ENCODE results near the gene SEPTIN1. TPM values are rescaled to one million over a fixed set of nuclear protein-coding genes. Genes with fewer than 3 reads are reported as not detected.

SEPTIN1 gene
- polyA plus RNA-seq, 3 donors, result 0.31 to 0.60 (median 0.49) TPM

- Histone ChIP-seq H3K36me3 (replicated peaks in 1 of 2; ENCODE audit: control insufficient read depth in 1 of 2, insufficient read depth in 2 of 2, low read length in 2 of 2) (peaks cover 0 to 9% of the 10 kb centered on the region in 2 donors), H2AFZ (ENCODE audit: insufficient read depth, low read depth, low read length, poor library complexity, severe bottlenecking) (peak overlapping the region; percentile 39), H3K4me3 (replicated peaks in 1 of 3; ENCODE audit: low read depth in 2 of 3, low read length in 3 of 3) (no peak overlapping the region), H4K20me1 (ENCODE audit: insufficient read depth, low read length) (no peaks in the 10 kb centered on the region), H3K79me2 (ENCODE audit: insufficient read depth, low read length) (no peaks in the 10 kb centered on the region), H3K4me1 (ENCODE audit: control insufficient read depth in 1 of 2, insufficient read depth in 2 of 2, low read length in 2 of 2) (peaks cover 17 to 30% of the 10 kb centered on the region in 2 donors), H3K27me3 (ENCODE audit: control insufficient read depth in 2 of 2, insufficient read depth in 2 of 2, low read length in 2 of 2) (no peaks in the 10 kb centered on the region), H3K4me2 (replicated peaks; ENCODE audit: extremely low read depth, low read length, poor library complexity, severe bottlenecking) (no peak overlapping the region), H3K27ac (ENCODE audit: low read depth in 1 of 2, low read length in 2 of 2) (peak overlapping the region in 1 of 2 donors; percentile 1), H3K9ac (ENCODE audit: insufficient read depth, low read length, poor library complexity, severe bottlenecking) (no peak overlapping the region), H3K9me3 (replicated peaks in 1 of 2; ENCODE audit: control insufficient read depth in 1 of 2, insufficient read depth in 1 of 2, low read length in 2 of 2) (no peaks in the 10 kb centered on the region)
- H3K4me1 Mint-ChIP-seq, result peaks cover 21% of the 10 kb centered on the region
- DNase-seq, result peak; percentile 82 to 85 (median 82)
- peak overlapping the region in 3 of 7 donors; percentile 54 to 74 (median 71) for H3K27ac Mint-ChIP-seq
- H3K9me3 Mint-ChIP-seq, result peaks cover 0 to 2% (median 0%) of the 10 kb centered on the region in 7 donors
- peak; percentile 92 for TF ChIP-seq CTCF (IDR thresholded peaks at IDR 0.05)
- no peak overlapping the region for H3K4me3 Mint-ChIP-seq
- WGBS (ENCODE audit: insufficient coverage), result 33% methylated on average over 9 of the region's 15 CpGs
- intact Hi-C loops (cut with micrococcal nuclease), result loop anchor here (2.0 to 10.0 kb wide), 3 partner anchors 39 to 72 kb away; partner anchors contain the start of genes CD2BP2 (in 1 of the 2) and TBC1D10B (in 1 of the 2)
- peaks cover 7 to 10% of the 10 kb centered on the region in 2 donors for H3K36me3 Mint-ChIP-seq
- H3K27me3 Mint-ChIP-seq (ENCODE audit: low read depth in 3 of 3), result peaks cover 0 to 3% (median 0%) of the 10 kb centered on the region in 3 donors
Observed at GRCh38 chr16:30409125-30410060, 27.0 kb upstream of the SEPTIN1 start.

DNA sequence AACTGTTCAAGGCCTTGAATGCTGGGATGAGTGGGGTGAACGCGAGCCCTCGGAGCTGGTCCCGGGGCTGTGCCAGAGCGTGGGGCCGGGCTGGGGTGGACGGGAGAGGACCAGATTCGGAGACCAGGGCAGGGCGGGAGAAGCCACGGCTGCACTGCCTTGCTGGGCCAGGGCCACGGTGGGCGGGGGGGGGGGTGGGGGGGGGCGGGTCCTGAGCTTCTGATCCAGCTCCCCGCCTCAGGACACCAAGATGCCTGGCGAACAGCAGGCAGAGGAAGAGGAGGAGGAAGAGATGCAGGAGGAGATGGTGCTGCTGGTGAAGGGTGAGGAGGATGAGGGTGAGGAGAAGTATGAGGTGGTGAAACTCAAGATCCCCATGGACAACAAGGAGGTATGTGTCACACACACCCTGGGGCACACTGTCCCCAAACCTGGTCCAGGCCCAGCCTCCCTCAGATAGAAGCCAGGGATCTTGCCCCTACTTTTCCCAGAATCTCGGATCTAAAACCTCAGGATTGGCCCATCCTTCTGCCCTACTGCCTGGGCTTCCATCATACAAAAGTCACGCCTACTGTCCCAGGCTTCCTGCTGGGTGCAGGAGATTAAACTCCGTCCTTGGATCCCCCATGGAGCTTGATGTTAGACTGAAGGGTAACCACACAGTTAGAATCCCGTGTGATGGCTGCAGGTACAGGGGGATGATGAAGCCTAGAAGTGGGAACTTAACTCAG lies 25.6 kb upstream of the SEPTIN1 start:
- intact Hi-C loops (cut with micrococcal nuclease), result loop anchor here (2.0 to 10.0 kb wide), 3 partner anchors 37 to 71 kb away; partner anchors contain the start of genes CD2BP2 (in 1 of the 2) and TBC1D10B (in 1 of the 2)
- Mint-ChIP-seq H3K4me1 (peaks cover 27% of the 10 kb centered on the region), H3K36me3 (peaks cover 3 to 5% of the 10 kb centered on the region in 2 donors), H3K4me3 (peak overlapping the region; percentile 69 to 74), H3K9me3 (peaks cover 0 to 2% (median 0%) of the 10 kb centered on the region in 7 donors), H3K27me3 (ENCODE audit: low read depth in 3 of 3) (peaks cover 0 to 3% (median 1%) of the 10 kb centered on the region in 3 donors), H3K27ac (peak overlapping the region in 2 of 7 donors; percentile 55 to 73)
- Histone ChIP-seq H2AFZ (ENCODE audit: insufficient read depth, low read depth, low read length, poor library complexity, severe bottlenecking) (peak overlapping the region; percentile 91), H3K36me3 (replicated peaks in 1 of 2; ENCODE audit: control insufficient read depth in 1 of 2, insufficient read depth in 2 of 2, low read length in 2 of 2) (peaks cover 0 to 9% of the 10 kb centered on the region in 2 donors), H3K4me2 (replicated peaks; ENCODE audit: extremely low read depth, low read length, poor library complexity, severe bottlenecking) (peak overlapping the region; percentile 85), H3K27ac (ENCODE audit: low read depth in 1 of 2, low read length in 2 of 2) (peak overlapping the region in 1 of 2 donors; percentile 8), H3K9ac (ENCODE audit: insufficient read depth, low read length, poor library complexity, severe bottlenecking) (peak overlapping the region; percentile 64), H4K20me1 (ENCODE audit: insufficient read depth, low read length) (no peaks in the 10 kb centered on the region), H3K4me3 (replicated peaks in 1 of 3; ENCODE audit: low read depth in 2 of 3, low read length in 3 of 3) (peak overlapping the region; percentile 51 to 74 (median 58)), H3K4me1 (ENCODE audit: control insufficient read depth in 1 of 2, insufficient read depth in 2 of 2, low read length in 2 of 2) (peaks cover 24 to 38% of the 10 kb centered on the region in 2 donors), H3K79me2 (ENCODE audit: insufficient read depth, low read length) (no peaks in the 10 kb centered on the region), H3K9me3 (replicated peaks in 1 of 2; ENCODE audit: control insufficient read depth in 1 of 2, insufficient read depth in 1 of 2, low read length in 2 of 2) (no peaks in the 10 kb centered on the region), H3K27me3 (ENCODE audit: control insufficient read depth in 2 of 2, insufficient read depth in 2 of 2, low read length in 2 of 2) (no peaks in the 10 kb centered on the region)
- TF ChIP-seq CTCF (IDR thresholded peaks at IDR 0.05), result no peak
- DNase-seq, result no peak
- WGBS (ENCODE audit: insufficient coverage), result 82% methylated on average over 4 of the region's 19 CpGs

Data from CD14-positive monocyte (primary cell).